H9 (cell line): ENCODE data around the gene MAP3K8. TPM values are rescaled to one million over a fixed set of nuclear protein-coding genes. Genes with fewer than 3 reads are reported as not detected.

Experiments
- DNase-seq: peaks from one replicate; pipeline ENCODE4 v3.0.0-alpha.2; 2017
- H2AFZ ChIP-seq: one replicate; pipeline ENCODE4 v1.6.1; 2013; ENCODE audit warnings: mild to moderate bottlenecking, low read length, control low read depth, moderate library complexity
- H2AK5ac ChIP-seq: 2 replicates; pipeline ENCODE4 v1.6.1; 2013; ENCODE audit warnings: low read length, control low read depth, mixed read lengths; ENCODE audit not compliant: insufficient read length
- H2BK120ac ChIP-seq: one replicate; pipeline ENCODE4 v1.6.1; 2013; ENCODE audit warnings: low read depth, mild to moderate bottlenecking, low read length, control low read depth, inconsistent platforms; ENCODE audit not compliant: poor library complexity, severe bottlenecking
- H2BK12ac ChIP-seq: 2 replicates; pipeline ENCODE4 v1.6.1; 2013; ENCODE audit warnings: low read length, control low read depth, mixed read lengths, low read depth; ENCODE audit not compliant: insufficient read length
- H2BK15ac ChIP-seq: 2 replicates; pipeline ENCODE4 v1.6.1; 2013; ENCODE audit warnings: low read depth, low read length, control low read depth
- H2BK20ac ChIP-seq: one replicate; pipeline ENCODE4 v1.6.1; 2013; ENCODE audit warnings: low read depth, mild to moderate bottlenecking, low read length, control low read depth, inconsistent platforms; ENCODE audit not compliant: poor library complexity, severe bottlenecking
- H2BK5ac ChIP-seq: 2 replicates; pipeline ENCODE4 v1.6.1; 2013; ENCODE audit warnings: low read length, control low read depth, mixed read lengths; ENCODE audit not compliant: insufficient read length
- H3K14ac ChIP-seq: 2 replicates; pipeline ENCODE4 v1.6.1; 2013; ENCODE audit warnings: low read length, control low read depth; ENCODE audit not compliant: insufficient read depth
- H3K18ac ChIP-seq: 2 replicates; pipeline ENCODE4 v1.6.1; 2013; ENCODE audit warnings: low read depth, mild to moderate bottlenecking, mixed read lengths, low read length, control low read depth; ENCODE audit not compliant: insufficient read length
- H3K23ac ChIP-seq: 2 replicates; pipeline ENCODE4 v1.6.1; 2013; ENCODE audit warnings: low read length, control low read depth, mixed read lengths, low read depth; ENCODE audit not compliant: insufficient read length
- H3K23me2 ChIP-seq: 2 replicates; pipeline ENCODE4 v1.6.1; 2013; ENCODE audit warnings: low read depth, mild to moderate bottlenecking, mixed read lengths, low read length, control low read depth; ENCODE audit not compliant: insufficient read length, poor library complexity, severe bottlenecking
- H3K27ac ChIP-seq: 2 replicates; pipeline ENCODE4 v1.5.1; 2013; ENCODE audit warnings: low read length, control low read depth, mixed read lengths, low read depth; ENCODE audit not compliant: insufficient read length
- H3K27me3 ChIP-seq: 2 replicates; pipeline ENCODE4 v1.6.1; 2013; ENCODE audit warnings: low read length, control low read depth, inconsistent platforms; ENCODE audit not compliant: insufficient read depth
- H3K4ac ChIP-seq: 2 replicates; pipeline ENCODE4 v1.6.1; 2013; ENCODE audit warnings: low read depth, mild to moderate bottlenecking, control low read depth, inconsistent platforms, low read length, moderate library complexity
- H3K4me1 ChIP-seq: 2 replicates; pipeline ENCODE4 v1.6.1; 2013; ENCODE audit warnings: low read length, control low read depth, inconsistent platforms; ENCODE audit not compliant: insufficient read depth
- H3K4me2 ChIP-seq: 2 replicates; pipeline ENCODE4 v1.6.1; 2013; ENCODE audit warnings: low read length, control low read depth, mixed read lengths; ENCODE audit not compliant: insufficient read length, insufficient read depth
- H3K56ac ChIP-seq: 2 replicates; pipeline ENCODE4 v1.6.1; 2013; ENCODE audit warnings: low read depth, mild to moderate bottlenecking, mixed read lengths, low read length, control low read depth; ENCODE audit not compliant: insufficient read length
- H3K79me1 ChIP-seq: 2 replicates; pipeline ENCODE4 v1.6.1; 2013; ENCODE audit warnings: low read depth, mild to moderate bottlenecking, moderate library complexity, low read length, control low read depth, inconsistent platforms; ENCODE audit not compliant: insufficient read depth, poor library complexity, severe bottlenecking
- H3K79me2 ChIP-seq: 2 replicates; pipeline ENCODE4 v1.6.1; 2013; ENCODE audit warnings: low read length, control low read depth, inconsistent platforms; ENCODE audit not compliant: insufficient read depth
- H3K9ac ChIP-seq: 2 replicates; pipeline ENCODE4 v1.6.1; 2013; ENCODE audit warnings: low read length, control low read depth, mixed read lengths; ENCODE audit not compliant: insufficient read length; ENCODE audit errors: extremely low read depth
- H3K9me3 ChIP-seq: one replicate; pipeline ENCODE4 v1.6.1; 2013; ENCODE audit warnings: low read depth, low read length, inconsistent platforms; ENCODE audit not compliant: control insufficient read depth
- H3T11ph ChIP-seq: one replicate; pipeline ENCODE4 v1.6.1; 2013; ENCODE audit warnings: mild to moderate bottlenecking, low read length, control low read depth, inconsistent platforms
- H4K20me1 ChIP-seq: one replicate; pipeline ENCODE4 v1.6.1; 2013; ENCODE audit not compliant: control insufficient read depth, insufficient read length, insufficient read depth
- H4K5ac ChIP-seq: 2 replicates; pipeline ENCODE4 v1.6.1; 2013; ENCODE audit warnings: low read depth, mild to moderate bottlenecking, mixed read lengths, low read length, control low read depth; ENCODE audit not compliant: insufficient read length
- H4K8ac ChIP-seq: replicated peaks from 2 replicates; pipeline ENCODE4 v1.6.1; 2013; ENCODE audit warnings: low read length, control low read depth, mixed read lengths, low read depth; ENCODE audit not compliant: insufficient read length
- H4K91ac ChIP-seq: 2 replicates; pipeline ENCODE4 v1.6.1; 2013; ENCODE audit warnings: low read depth, mild to moderate bottlenecking, moderate library complexity, mixed read lengths, low read length, control low read depth; ENCODE audit not compliant: insufficient read length
- H3K27ac Mint-ChIP-seq, 3 experiments: 2 replicates in 2 of 3; 3 replicates in 1 of 3; pipeline ENCODE4 v1.8.0; 2020 to 2021; ENCODE audit warnings: mixed read lengths in 3 of 3, mild to moderate bottlenecking in 1 of 3, moderate library complexity in 1 of 3
- H3K27me3 Mint-ChIP-seq: 2 replicates; pipeline ENCODE4 v1.8.0; 2021; ENCODE audit warnings: low read depth, mild to moderate bottlenecking, moderate library complexity, mixed read lengths
- H3K36me3 Mint-ChIP-seq, 3 experiments: 2 replicates in 2 of 3; 3 replicates in 1 of 3; pipeline ENCODE4 v1.8.0; 2020 to 2021; ENCODE audit warnings: low read depth in 3 of 3, mixed read lengths in 3 of 3; ENCODE audit not compliant: insufficient read depth in 1 of 3
- H3K4me1 Mint-ChIP-seq, 2 experiments: 2 replicates each; pipeline ENCODE4 v1.8.0; 2020; ENCODE audit warnings: mixed read lengths in 2 of 2
- H3K4me3 Mint-ChIP-seq, 2 experiments: 2 replicates in 1 of 2; 3 replicates in 1 of 2; pipeline ENCODE4 v1.8.0; 2020 to 2021; ENCODE audit warnings: mild to moderate bottlenecking in 2 of 2, mixed read lengths in 2 of 2, moderate library complexity in 1 of 2
- H3K9me3 Mint-ChIP-seq, 2 experiments: 2 replicates in 1 of 2; 3 replicates in 1 of 2; pipeline ENCODE4 v1.8.0; 2020; ENCODE audit warnings: mild to moderate bottlenecking in 2 of 2, mixed read lengths in 2 of 2, moderate library complexity in 1 of 2
- WGBS: extraction: QIAGEN DNeasy Blood & Tissue Kit; methylation state at CpG from one replicate; pipeline ENCODE4 v1.1.7; 2013; ENCODE audit warnings: missing lambda C conversion rate, low lambda C conversion rate, mixed read lengths; ENCODE audit not compliant: insufficient read length; ENCODE audit errors: extremely low coverage; 5-methylcytosine and 5-hydroxymethylcytosine counted together
- total RNA-seq: library from RNA; stranded (reverse); gene quantifications from 2 replicates; pipeline ENCODE4 v1.2.1, GENCODE V29; 2021
- TF ChIP-seq, protein P1 (sequence below): fragments of 200-600 bp; sonication (generic); conservative IDR thresholded peaks from 3 replicates; pipeline ENCODE4 v1.8.0; 2021; ENCODE audit warnings: antibody characterized with exemption, mild to moderate bottlenecking

MAP3K8 gene
- total RNA-seq, 1 experiment from 2014 or later, result 3.5 TPM

- H3K23me2 ChIP-seq, result peaks cover 17% of the 10 kb centered on the region
- H2AK5ac ChIP-seq, result no peak overlapping the region
- H4K5ac ChIP-seq, result no peak overlapping the region
- no peak overlapping the region for H4K8ac ChIP-seq
- WGBS, result no CpG with 5 or more reads among the region's 13 CpGs
- H3K56ac ChIP-seq, result no peak overlapping the region
- H3K23ac ChIP-seq, result no peak overlapping the region
- H3K4me1 ChIP-seq, result peaks cover 10% of the 10 kb centered on the region; the same call in 1 of the 2 replicates
- H4K20me1 ChIP-seq, result no peaks in the 10 kb centered on the region
- no peaks in the 10 kb centered on the region for H3K9me3 ChIP-seq
- no peak overlapping the region for H3T11ph ChIP-seq
- DNase-seq, result no peak
- H3K14ac ChIP-seq, result no peak overlapping the region
- Mint-ChIP-seq H3K9me3 (no peaks in the 10 kb centered on the region), H3K27ac (peak overlapping the region in 2 of 3 experiments; percentile 9 to 66; a peak in 3 of 7 replicates), H3K27me3 (peaks cover 38% of the 10 kb centered on the region), H3K4me1 (peaks cover 42 to 45% of the 10 kb centered on the region in 2 experiments), H3K36me3 (peaks cover 0 to 8% (median 0%) of the 10 kb centered on the region in 3 experiments; a peak in 5 of 7 replicates), H3K4me3 (peak overlapping the region in 1 of 2 experiments; percentile 36; a peak in 2 of 5 replicates)
- H3K27ac ChIP-seq, result no peak overlapping the region
- peaks cover 6% of the 10 kb centered on the region; the same call in 1 of the 2 replicates for H3K27me3 ChIP-seq
- no peak overlapping the region for H4K91ac ChIP-seq
- TF ChIP-seq, protein P1, sequence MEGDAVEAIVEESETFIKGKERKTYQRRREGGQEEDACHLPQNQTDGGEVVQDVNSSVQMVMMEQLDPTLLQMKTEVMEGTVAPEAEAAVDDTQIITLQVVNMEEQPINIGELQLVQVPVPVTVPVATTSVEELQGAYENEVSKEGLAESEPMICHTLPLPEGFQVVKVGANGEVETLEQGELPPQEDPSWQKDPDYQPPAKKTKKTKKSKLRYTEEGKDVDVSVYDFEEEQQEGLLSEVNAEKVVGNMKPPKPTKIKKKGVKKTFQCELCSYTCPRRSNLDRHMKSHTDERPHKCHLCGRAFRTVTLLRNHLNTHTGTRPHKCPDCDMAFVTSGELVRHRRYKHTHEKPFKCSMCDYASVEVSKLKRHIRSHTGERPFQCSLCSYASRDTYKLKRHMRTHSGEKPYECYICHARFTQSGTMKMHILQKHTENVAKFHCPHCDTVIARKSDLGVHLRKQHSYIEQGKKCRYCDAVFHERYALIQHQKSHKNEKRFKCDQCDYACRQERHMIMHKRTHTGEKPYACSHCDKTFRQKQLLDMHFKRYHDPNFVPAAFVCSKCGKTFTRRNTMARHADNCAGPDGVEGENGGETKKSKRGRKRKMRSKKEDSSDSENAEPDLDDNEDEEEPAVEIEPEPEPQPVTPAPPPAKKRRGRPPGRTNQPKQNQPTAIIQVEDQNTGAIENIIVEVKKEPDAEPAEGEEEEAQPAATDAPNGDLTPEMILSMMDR, result no peak
- no peak overlapping the region for H2BK15ac ChIP-seq
- no peak overlapping the region for H2BK12ac ChIP-seq
- no peak overlapping the region for H3K18ac ChIP-seq
- H3K79me2 ChIP-seq, result no peaks in the 10 kb centered on the region
- H2BK20ac ChIP-seq, result no peak overlapping the region
- no peak overlapping the region for H2BK5ac ChIP-seq
- no peak overlapping the region for H3K4me2 ChIP-seq
- H2AFZ ChIP-seq, result no peak overlapping the region
- no peak overlapping the region for H3K4ac ChIP-seq
- no peak overlapping the region for H3K9ac ChIP-seq
- H2BK120ac ChIP-seq, result no peak overlapping the region
- H3K79me1 ChIP-seq, result no peaks in the 10 kb centered on the region
Observed at GRCh38 chr10:30437031-30437841, 3.3 kb downstream of the MAP3K8 start.
